Measurements from ENCODE around the gene CADPS2. TPM values are rescaled to one million over a fixed set of nuclear protein-coding genes. Genes with fewer than 3 reads are reported as not detected.

The CADPS2 gene
- total and polyA plus RNA-seq, 4 donors = 16.0 to 76.7 (median 27.7) TPM

DNA sequence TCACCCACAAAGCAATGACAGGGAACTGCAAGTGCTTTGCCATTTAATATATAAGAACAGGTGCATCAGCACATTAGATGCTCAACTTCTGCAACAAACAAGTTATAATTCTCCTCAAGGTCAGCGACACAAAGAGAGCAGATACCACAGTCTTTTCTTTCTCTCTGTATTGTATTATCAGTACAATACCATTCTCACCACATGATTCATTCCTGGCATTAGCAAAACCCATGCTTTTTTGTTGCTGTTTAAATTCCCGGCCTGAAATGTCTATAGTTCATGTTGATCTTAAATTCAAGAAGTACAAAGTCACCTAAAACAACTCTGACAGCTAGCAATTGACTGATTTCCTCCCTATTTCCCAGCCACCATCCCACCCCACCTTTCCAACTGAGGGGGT is 469.9 kb downstream of the CADPS2 start:
- WGBS, 2 donors = 72 to 80% methylated on average over 2 of the region's 2 CpGs
- Histone ChIP-seq H3K9ac (ENCODE audit: insufficient read depth in 1 of 2, low read length in 2 of 2) (no peak overlapping the region), H3K27ac (ENCODE audit: low read depth in 1 of 2, low read length in 1 of 2) (no peak overlapping the region), H3K27me3 (ENCODE audit: control insufficient read depth in 3 of 3, insufficient read depth in 3 of 3, low read length in 2 of 3) (no peaks in the 10 kb centered on the region), H3K36me3 (ENCODE audit: control insufficient read depth in 4 of 4, insufficient read depth in 4 of 4, low read length in 4 of 4) (peaks cover 0 to 1% (median 0%) of the 10 kb centered on the region in 4 donors), H3K9me3 (ENCODE audit: control insufficient read depth in 4 of 4, insufficient read depth in 3 of 4, low read length in 3 of 4) (no peaks in the 10 kb centered on the region), H3K4me1 (ENCODE audit: control insufficient read depth in 5 of 5, insufficient read depth in 5 of 5, low read length in 5 of 5) (peaks cover 0 to 23% (median 5%) of the 10 kb centered on the region in 5 donors), H3K4me3 (no peak overlapping the region)
- no peak for DNase-seq
- no peak for ATAC-seq (ENCODE audit: insufficient read depth, low FRiP score)
- no peak for TF ChIP-seq CTCF (IDR thresholded peaks at IDR 0.05; ENCODE audit: control extremely low read depth, extremely low read depth)

DNA sequence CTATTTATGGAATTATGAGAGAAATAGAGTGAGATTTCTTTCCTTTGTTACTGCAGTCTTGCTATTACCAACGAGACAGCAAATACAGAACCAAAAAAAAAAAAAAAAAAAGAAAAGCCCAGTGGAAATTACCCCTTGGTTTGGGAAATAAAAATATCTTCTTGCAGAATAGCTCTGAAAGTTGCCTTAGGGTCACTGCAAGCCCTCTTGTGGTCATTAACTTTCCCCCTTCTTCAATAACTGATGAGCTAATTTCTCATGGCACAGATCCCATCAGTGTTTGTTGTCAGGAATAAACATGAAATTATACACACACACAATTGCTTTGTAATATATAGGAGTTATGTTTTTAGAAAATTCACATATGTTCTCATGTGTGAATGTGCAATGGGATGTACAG is 470.8 kb downstream of the CADPS2 start:
- Histone ChIP-seq H3K27ac (ENCODE audit: low read depth in 1 of 2, low read length in 1 of 2) (no peak overlapping the region), H3K36me3 (ENCODE audit: control insufficient read depth in 4 of 4, insufficient read depth in 4 of 4, low read length in 4 of 4) (peaks cover 0 to 1% (median 0%) of the 10 kb centered on the region in 4 donors), H3K9ac (ENCODE audit: insufficient read depth in 1 of 2, low read length in 2 of 2) (no peak overlapping the region), H3K9me3 (ENCODE audit: control insufficient read depth in 4 of 4, insufficient read depth in 3 of 4, low read length in 3 of 4) (no peaks in the 10 kb centered on the region), H3K4me3 (no peak overlapping the region), H3K4me1 (ENCODE audit: control insufficient read depth in 5 of 5, insufficient read depth in 5 of 5, low read length in 5 of 5) (peaks cover 0 to 23% (median 5%) of the 10 kb centered on the region in 5 donors), H3K27me3 (ENCODE audit: control insufficient read depth in 3 of 3, insufficient read depth in 3 of 3, low read length in 2 of 3) (no peaks in the 10 kb centered on the region)
- 74 to 86% methylated on average over 1 of the region's 1 CpG for WGBS, 2 donors
- DNase-seq = peak in 1 of 3 donors; percentile 46
- no peak for ATAC-seq (ENCODE audit: insufficient read depth, low FRiP score)
- TF ChIP-seq CTCF (IDR thresholded peaks at IDR 0.05; ENCODE audit: control extremely low read depth, extremely low read depth) = no peak

DNA sequence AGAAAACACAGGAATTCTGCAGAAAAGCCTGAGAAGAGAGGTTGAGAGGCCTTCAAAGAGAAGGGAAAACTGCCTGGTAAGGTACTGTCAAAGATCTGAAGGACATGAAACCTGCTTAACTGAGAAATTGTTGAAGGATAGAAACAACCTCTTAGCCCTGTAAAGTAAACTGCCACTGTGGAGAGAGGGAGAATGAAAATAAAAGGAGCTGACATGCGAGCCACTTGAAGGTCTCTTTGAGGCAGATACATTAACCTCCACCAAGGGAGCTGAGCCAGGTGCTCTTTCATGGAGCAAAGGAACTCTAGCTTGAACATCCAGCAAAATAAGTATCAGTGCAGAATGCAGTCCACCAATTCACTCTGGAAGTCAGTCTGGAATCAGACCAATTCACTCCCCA is 472.9 kb downstream of the CADPS2 start:
- H3K36me3 ChIP-seq (ENCODE audit: control insufficient read depth in 4 of 4, insufficient read depth in 4 of 4, low read length in 4 of 4) = peaks cover 0 to 3% (median under 1%) of the 10 kb centered on the region in 4 donors
- no peak overlapping the region for H3K27ac ChIP-seq (ENCODE audit: low read depth in 1 of 2, low read length in 1 of 2)
- no peak overlapping the region for H3K4me3 ChIP-seq
- peaks cover 0 to 23% (median 5%) of the 10 kb centered on the region in 5 donors for H3K4me1 ChIP-seq (ENCODE audit: control insufficient read depth in 5 of 5, insufficient read depth in 5 of 5, low read length in 5 of 5)
- no peak for TF ChIP-seq CTCF (IDR thresholded peaks at IDR 0.05; ENCODE audit: control extremely low read depth, extremely low read depth)
- DNase-seq (peak in 1 of 3 donors; percentile 23), ATAC-seq (ENCODE audit: insufficient read depth, low FRiP score) (no peak)
- no peaks in the 10 kb centered on the region for H3K9me3 ChIP-seq (ENCODE audit: control insufficient read depth in 4 of 4, insufficient read depth in 3 of 4, low read length in 3 of 4)
- WGBS, 2 donors = 57 to 72% methylated on average over 1 of the region's 1 CpG
- no peaks in the 10 kb centered on the region for H3K27me3 ChIP-seq (ENCODE audit: control insufficient read depth in 3 of 3, insufficient read depth in 3 of 3, low read length in 2 of 3)
- H3K9ac ChIP-seq (ENCODE audit: insufficient read depth in 1 of 2, low read length in 2 of 2) = no peak overlapping the region

DNA sequence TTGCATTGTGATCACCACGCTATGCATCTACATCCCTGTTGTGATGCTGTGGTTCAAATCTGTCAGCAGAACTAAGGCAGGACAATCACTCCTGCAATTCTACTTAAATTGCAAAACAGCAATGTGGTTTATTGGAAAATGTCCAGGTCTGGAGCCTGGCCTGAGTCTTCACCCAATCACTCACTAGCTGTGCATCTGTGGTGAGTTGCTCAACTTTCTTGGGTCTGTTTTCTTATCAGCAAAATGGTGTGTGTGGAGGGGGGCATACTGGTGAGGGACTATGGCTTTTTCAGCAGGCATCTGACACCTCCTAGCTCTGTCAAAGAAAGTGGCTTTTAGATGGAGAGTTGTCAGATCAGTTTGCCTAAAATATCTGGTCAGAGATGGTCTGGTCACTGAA is 473.4 kb downstream of the CADPS2 start:
- no peak overlapping the region for H3K27ac ChIP-seq (ENCODE audit: low read depth in 1 of 2, low read length in 1 of 2)
- peak; percentile 76 for ATAC-seq (ENCODE audit: insufficient read depth, low FRiP score)
- H3K9me3 ChIP-seq (ENCODE audit: control insufficient read depth in 4 of 4, insufficient read depth in 3 of 4, low read length in 3 of 4) = no peaks in the 10 kb centered on the region
- H3K36me3 ChIP-seq (ENCODE audit: control insufficient read depth in 4 of 4, insufficient read depth in 4 of 4, low read length in 4 of 4) = peaks cover 0 to 3% (median under 1%) of the 10 kb centered on the region in 4 donors
- TF ChIP-seq CTCF (IDR thresholded peaks at IDR 0.05; ENCODE audit: control extremely low read depth, extremely low read depth) = no peak
- H3K9ac ChIP-seq (ENCODE audit: insufficient read depth in 1 of 2, low read length in 2 of 2) = no peak overlapping the region
- H3K4me3 ChIP-seq = no peak overlapping the region
- H3K4me1 ChIP-seq (ENCODE audit: control insufficient read depth in 5 of 5, insufficient read depth in 5 of 5, low read length in 5 of 5) = peaks cover 0 to 23% (median 5%) of the 10 kb centered on the region in 5 donors
- DNase-seq = peak; percentile 77 to 96 (median 93)
- WGBS, 2 donors = 69 to 78% methylated on average over 1 of the region's 1 CpG
- H3K27me3 ChIP-seq (ENCODE audit: control insufficient read depth in 3 of 3, insufficient read depth in 3 of 3, low read length in 2 of 3) = no peaks in the 10 kb centered on the region

Measured in lung (tissue), 12 donors.